ENCODE data around the gene TUBA8.
"Not testable (repeated sequence)": the region's sequence is repeated elsewhere in the genome, so short reads cannot be mapped to it uniquely, and the experiment has no call there.

The TUBA8 gene

DNA sequence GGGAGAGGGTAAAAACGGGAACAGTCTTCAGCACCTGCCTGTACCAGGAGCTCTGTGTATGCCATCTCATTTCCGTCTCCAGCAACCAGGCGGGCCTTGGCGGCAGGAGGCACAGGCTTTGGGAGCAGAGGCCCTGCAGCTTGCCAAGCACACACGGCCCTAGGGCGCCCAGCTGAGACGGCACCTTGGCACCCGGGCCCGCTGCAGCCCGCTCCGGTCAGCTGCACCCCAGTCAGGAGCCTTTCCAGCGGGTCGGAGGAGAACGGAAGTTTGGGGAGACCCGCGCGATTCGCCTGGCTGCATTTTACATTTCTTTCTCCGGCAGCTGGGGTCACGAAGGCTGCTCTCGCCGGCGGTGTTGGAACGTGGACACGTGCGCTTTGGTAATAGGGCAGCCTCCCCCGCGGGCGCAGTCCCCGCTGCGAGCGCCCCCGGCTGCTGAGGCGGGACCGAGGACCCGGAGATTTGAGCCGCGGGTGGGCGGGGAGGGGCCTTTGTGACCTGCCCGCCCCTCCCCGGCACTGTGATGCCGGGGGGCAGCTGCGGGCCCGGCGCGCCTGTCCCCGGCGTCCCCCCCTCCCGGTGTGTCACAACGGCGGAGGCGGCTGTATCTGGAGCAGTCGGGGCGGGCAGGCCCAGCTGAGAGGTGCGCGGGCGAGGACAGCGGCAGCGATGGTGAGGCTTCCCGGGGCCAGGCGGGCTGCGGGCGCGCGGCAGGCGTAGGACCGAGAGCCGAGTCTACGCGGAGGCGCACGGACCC is at the start of gene TUBA8:
TSS of gene TUBA8 (plus strand) at position 616 of the 760 bp plus-strand sequence. CDS start at position 673, 57 bp downstream.
- no peak for DNase-seq (ENCODE audit: low read depth)

DNA sequence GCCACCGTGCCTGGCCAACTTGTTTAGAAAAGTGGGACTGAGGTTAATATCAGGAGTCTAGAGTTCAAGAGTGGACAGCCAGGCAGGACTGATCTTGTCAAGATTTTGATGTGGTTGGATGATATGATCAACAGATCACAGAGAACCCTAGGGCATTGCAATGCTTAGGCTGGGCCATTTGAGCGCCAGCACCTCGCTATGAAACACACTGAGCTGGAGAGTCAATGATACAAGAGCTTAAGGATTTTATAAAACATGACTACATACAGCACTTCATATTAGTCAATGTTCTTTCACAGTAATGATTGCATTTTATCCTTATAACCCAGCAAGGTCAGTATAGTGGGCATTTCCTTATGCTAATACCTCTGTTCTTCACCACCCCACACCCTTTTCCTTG is 48.2 kb upstream of the TUBA8 start:
- DNase-seq (ENCODE audit: low read depth) = no peak

DNA sequence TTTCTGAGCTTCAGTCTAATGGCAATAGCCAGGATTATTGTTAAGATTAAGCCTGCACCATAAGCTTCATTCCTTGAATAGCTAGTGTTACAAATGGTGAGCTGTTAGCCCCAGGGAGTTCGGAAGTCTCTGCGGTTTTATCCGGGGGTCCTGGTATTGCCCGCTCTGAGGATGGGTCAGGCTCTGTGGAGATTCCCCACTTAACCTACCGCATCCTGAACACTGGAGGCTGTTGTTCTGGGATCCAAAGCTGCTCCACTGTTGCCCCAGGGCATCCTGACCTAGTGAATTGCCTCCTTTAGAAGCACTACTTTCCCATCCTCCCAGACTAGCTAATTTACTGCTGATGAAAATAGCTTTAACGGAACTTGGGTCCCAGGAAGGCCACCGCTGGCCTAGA is 47.3 kb upstream of the TUBA8 start:
- DNase-seq (ENCODE audit: low read depth) = no peak

DNA sequence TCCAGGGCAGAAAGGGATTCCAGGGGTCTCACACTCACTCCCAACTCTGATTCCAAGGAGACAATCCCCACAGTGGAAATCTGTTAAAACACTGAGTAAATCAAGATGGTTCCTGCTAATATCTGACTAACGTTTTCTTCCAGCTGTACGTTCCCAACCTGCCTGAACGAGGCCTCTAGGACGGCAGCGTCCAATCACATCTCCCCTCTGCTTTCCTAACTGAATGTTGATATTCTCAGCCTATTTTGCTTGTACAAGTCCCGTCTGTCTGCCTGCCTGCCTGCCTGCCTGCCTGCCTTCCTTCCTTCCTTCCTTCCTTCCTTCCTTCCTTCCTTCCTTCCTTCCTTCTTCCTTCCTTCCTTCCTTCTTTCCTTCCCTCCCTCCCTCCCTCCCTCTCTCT is 46.9 kb upstream of the TUBA8 start:
- DNase-seq (ENCODE audit: low read depth) = not testable (repeated sequence)

DNA sequence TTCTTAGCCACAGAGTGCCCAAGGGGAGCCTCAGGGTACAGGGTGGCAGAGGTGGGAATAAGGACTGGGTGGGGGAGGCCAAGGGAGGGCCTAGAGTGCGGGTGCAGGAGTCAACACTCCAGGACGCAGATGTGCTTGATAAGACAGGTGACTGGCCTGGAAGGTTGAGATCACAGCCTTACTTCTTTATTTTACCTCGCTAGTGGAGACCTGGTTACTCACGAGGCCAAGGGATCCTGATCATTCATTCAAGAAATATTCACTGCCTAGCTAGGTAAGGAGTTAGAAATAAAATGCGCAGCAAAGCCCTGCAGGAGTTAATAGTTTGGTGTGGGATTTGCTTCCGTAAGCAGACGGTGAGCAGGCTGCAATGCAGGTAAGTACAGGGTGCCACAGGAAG is 46.0 kb upstream of the TUBA8 start:
- DNase-seq (ENCODE audit: low read depth) = no peak

DNA sequence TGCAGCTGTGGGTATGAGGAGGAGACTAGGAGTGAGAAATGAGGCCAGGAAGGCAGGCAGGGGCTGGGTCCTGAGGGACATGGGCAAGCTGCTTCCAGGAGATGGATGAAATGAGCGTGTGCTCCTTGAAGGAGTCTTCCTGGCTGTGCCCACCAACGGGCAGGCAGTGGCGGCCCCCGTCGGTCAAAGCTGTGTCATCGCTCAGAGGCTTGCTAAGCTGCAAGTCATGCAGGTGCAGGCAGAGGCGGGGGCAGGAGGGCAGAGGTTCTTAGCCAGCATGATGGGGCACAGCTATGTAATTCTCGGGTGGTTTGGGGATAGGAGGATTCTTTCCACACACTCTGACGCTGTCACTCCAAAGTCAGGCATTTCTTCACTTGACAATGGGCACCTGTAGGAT is 45.4 kb upstream of the TUBA8 start:
- DNase-seq (ENCODE audit: low read depth) = no peak

DNA sequence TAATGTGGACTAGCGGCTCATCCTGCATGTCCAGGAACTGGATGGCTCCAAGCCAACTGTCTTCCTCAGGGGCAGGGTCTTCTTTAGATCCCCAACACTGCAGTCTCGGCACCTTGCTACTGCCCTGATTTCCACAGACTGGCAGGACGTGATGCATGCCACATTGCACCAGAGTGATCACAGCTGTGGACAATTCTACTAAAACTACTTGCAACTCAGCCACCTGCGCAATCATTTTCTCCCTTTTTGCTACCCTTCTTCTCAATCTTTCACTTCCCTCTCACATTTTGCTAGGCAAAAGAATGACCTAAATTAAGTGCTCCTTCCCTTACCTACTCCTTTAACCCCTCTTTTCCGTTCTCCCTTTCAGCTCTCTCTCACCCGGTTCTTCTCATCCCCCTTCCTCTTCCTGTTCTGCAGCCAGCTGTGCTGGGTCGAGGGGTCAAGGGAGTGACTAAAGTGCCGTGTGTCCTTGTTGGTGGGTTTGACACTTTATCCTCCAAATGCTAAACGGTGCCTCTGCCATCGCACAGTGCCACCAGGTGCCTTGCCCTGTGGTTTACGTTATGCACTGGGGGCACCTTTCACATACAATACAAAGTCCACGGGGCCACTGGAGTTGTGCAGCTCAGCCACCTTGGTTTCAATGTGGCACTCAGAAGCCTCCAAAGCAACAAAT is 44.3 kb upstream of the TUBA8 start:
- no peak for DNase-seq (ENCODE audit: low read depth)

DNA sequence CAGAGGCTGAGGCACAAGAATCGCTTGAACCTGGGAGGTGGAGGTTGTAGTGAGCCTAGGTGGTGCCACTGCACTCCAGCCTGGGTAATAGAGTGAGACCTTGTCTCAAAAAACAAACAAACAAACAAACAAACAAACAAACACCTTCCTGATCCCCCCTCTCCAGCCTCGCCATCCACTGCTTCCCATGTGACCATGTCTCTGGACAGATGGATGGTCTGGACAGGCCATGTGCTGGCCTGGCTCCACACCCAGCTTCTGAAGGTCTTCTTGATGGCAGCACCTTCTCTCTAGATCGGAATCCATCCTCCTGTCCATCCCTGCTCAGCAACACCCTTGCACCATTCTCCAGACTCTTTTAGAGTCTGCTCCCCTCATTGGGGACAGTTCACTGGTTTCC is 43.5 kb upstream of the TUBA8 start:
- no peak for DNase-seq (ENCODE audit: low read depth)

DNA sequence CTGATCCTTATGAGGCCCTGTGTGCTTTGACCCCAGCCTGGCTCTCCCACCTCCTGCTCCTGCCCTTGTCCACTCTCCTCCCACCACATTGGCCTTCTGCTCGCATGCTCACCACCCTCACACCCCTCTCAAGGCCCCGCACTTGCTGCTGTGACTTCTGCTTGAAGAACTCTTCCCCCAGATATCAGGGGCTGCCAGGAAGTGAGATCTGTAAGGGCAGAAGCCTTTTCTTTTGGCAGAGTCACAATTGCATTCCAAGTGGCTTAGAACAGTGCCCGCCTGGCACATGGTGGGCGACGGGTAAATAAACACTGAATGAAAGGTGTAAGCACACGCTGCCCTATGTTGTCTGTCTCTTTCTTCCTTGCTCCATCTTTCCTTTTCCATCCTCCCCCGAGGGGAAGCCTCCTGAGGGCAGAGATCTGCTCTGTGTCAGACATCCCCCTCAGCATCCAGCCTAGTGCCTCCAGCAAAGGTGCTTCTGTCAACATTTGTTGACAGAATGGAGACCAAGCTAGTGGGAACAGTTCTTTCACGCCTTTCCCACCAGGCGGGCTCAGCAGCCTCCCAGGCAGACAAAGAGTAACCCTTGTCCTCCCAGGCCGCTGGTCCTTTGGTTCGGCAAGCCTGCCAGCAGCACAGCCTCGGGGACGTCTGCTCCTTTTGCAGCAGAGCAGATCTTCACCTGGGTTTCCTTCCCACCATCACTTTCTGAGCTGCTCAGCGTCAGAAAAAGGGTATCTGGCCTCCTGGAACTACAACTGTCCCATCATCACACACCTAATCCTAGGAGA is 42.9 kb upstream of the TUBA8 start:
- DNase-seq (ENCODE audit: low read depth) = no peak

DNA sequence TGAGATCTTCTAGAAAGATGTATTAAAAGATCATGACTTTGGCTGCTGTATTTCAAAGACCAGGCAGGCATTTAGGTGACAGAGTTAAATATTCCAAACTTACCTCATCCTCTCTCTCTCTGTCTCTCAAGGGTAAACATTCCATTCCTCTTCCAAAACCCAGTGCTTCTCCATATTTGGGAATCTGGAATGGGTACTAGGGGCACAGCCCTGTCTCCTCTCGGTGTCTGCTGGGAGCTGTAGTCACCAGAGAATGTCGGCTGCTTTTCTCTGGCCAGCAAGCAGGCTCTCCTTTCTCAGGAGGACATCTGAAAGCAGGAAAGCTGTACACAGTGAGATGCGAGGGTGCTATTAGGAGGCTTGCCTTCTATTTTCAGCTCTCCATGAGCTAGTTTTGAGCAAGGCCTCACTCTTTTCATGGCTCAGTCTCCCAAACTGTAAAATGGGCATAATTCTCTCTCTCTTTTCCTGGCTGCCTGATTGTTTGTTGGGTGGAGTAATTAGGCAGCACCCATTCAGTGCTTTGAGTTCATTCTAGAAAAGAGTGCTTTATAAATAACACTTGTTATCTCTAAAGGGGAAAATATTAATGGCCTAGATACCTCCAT is 42.1 kb upstream of the TUBA8 start:
- DNase-seq (ENCODE audit: low read depth) = no peak

DNA sequence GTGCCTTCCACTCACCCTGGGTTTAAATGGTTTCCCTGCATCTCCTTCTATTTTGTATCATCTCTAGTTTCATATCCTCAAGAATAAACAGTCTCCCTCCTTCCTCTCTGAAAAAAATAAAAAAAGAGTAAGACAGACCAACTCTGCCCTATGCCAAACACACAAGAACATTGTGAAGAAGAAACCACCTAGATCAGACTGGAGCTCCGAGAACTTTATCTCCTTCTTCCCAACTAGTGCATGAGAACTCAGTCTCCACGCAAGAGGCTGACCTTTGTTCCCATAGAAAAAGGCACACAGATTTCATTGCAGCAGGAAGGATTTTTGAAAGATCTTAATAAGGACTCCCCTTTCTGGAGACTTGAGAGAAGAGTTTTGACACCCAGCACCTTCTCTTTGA is 41.6 kb upstream of the TUBA8 start:
- no peak for DNase-seq (ENCODE audit: low read depth)

DNA sequence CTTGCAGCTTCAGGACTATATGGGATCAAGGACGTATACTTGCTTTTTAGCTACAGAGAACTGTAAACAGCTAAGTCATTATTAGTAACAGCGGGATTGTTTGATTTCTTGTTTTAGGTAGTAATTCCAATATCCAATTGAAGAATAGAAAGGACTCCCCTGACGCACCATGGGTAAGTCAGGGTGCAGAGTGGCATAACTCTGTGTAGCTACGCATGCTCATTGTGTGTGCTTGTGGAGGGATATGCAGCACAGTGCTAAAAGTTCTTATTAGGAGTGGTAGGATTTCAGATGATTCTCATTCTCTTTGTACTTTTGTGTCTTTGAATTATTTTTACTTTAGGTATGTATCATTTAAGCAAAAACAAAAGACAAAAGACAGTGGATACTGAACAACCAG is 40.6 kb upstream of the TUBA8 start:
- no peak for DNase-seq (ENCODE audit: low read depth)

DNA sequence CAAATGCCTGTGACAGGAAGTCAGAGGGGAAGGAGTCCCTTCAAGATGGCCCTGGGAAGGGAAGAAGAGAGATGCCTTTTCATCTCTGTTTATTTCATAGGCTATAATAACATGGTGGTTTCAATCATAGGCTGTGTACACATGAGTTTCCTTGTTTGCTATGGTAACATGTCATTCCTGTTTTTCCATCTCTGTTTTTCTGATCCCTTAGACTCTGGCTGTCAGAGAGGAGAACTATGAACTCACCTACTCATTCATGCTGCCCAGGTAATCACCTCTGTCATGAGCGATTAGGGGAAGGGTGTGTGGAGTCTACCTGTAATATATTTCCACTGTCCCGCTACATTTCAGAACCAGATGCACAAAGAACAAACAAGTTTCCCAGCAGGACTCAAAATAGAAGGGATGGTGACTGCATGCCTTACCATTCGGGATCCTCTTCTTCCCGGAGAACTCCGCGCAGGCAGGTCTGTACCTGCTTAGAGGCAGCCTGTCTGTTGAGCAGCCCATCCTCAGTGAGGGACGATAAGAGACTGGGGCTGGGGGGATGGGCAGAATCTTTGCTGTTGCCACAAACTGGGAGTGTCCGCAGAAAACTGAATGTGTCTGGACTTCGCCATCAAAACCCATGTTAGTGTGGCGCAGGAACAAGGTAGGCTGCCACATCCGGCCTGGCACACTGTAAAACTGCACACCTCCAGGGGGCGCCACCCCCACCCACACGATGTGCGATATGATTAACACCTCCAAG is 39.9 kb upstream of the TUBA8 start:
- DNase-seq (ENCODE audit: low read depth) = no peak

DNA sequence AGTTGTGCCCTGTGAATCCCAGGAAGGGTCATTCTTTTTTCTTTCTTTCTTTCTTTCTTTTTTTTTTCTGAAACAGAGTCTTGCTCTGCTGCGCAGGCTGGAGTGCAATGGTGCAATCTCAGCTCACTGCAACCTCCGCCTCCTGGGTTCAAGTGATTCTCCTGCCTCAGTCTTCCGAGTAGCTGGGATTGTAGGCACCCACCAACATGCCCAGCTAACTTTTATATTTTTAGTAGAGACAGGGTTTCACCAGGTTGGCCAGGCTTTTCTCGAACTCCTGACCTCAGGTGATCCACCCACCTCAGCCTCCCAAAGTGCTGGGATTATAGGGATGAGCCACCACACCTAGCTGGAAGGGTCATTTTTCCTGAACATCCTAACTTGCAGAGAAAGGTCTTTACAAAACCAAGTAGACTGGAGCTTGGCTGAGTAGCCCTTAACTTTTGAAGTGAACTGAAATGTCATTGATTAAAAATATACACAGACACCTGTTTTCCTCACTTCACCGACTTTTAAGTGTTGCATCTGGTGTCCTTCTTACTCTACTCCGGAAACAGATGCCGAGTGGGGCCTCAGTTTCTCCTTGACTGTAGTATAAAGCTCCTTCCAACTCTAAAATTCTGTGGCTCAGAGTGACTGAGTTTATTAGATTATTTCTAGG is 39.2 kb upstream of the TUBA8 start:
- DNase-seq (ENCODE audit: low read depth) = not testable (repeated sequence)

DNA sequence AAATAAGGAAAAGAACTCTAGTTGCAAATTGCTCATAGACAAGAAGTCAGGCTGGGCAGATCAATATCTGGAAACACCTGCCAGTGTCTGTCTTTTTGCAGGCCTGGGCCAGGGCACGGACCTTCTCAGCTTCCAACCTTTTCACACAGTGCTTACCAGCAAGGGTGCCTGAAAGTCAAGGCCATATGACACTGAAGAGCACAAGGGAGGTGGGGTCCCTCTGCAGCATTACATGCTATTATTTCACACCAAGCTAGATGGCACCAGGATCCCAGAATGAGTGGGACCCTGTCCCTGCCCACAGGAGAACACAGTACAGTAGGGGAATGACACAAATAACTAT is 38.7 kb upstream of the TUBA8 start:
- DNase-seq (ENCODE audit: low read depth) = no peak

DNA sequence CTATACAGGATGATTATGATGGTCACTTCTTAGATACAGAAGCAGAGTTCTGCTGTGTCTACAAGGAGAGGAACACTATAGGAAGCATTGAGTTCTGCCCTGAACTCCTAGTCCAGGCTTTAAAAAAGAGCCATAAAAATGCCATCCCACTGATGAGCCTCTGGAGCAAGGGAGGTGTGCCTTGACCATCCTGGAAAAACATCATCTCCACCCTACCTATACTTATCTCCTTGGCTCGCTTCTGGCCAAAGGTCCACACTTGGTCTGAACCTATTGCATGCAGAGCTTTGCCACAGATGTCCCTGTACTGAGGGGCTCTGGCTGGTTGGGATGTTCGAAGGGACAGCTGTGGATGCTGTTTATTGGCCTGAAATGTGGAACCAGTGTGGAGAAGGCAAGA is 37.1 kb upstream of the TUBA8 start:
- no peak for DNase-seq (ENCODE audit: low read depth)

DNA sequence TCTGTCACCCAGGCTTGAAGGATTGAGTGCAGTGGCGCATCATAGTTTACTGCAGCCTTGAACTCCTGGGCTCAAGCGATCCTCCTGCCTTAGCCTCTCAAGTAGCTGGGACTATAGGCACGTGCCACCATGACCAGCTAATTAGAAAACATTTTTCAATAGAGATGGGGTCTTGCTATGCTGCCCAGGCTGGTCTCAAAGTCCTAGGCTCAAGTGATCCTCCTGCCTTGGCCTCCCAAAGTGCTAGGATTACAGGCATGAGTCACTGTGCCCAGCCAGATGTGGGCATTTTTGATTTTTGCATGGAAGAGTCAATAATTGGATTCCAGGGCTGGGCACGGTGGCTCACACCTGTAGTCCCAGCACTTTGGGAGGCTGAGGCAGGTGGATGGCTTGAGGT is 36.7 kb upstream of the TUBA8 start:
- DNase-seq (ENCODE audit: low read depth) = not testable (repeated sequence)

DNA sequence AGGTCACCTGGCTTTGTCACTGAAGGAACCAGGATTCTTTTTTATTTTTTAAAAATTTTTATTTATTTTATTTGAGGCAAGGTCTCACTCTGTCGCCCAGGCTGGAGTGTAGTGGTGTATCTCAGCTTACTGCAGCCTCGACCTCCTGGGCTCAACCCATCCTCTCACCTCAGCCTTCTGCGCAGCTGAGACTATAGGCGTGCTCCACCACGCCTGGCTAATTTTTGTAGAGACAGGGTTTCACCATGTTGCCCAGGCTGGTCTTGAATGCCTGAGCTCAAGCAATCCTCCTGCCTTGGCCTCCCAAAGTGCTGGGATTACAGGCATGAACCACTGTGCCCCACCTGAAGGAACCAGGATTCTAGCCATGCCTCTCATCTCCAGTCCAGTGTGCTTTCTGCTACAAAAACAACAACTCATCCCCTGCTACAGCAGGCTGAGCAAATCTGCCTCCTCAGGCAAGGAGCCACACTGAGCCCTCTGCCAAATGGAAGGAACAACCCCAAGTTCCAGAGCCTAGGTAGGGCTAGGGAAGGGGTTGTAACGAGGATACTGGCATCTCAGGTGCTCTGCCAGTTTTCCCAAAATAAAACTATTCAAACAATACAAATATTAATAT is 35.4 kb upstream of the TUBA8 start:
- DNase-seq (ENCODE audit: low read depth) = no peak

DNA sequence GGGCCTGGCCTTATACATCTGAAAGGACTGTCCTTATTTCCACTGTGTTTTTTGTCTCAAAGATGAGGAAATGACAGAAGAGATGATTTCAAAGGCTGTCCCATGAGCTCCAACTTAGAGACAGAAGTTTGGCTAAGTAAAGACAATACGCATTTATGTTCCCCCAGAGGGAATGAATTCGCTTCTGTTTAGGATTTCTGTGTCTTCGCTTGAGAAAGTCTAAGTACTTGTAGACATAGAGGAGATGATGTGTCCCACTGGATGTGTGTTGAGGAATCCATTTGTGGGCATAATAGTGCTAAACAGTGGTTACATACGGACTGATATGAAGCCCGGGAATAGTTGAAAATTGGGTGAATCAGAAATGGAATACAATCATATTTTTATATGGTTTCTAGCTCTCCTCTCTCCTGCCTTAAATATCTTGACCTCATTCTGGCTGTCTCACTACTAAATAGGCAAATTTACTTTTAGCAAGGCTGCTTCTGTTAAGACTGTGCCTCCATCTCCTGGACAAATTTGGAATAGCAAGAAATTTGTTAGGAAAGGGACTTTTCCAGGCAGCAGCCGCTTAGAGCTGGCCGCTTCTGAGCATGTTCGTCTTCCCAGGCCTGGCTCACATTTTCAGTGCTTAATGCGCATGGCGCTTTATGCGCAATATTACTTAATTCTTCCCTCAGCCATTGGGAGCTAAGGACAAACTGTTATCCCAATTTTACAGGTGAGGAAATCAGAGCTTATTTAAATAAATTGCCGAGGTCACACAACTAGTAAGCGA is 34.7 kb upstream of the TUBA8 start:
- DNase-seq (ENCODE audit: low read depth) = peak; percentile 80

DNA sequence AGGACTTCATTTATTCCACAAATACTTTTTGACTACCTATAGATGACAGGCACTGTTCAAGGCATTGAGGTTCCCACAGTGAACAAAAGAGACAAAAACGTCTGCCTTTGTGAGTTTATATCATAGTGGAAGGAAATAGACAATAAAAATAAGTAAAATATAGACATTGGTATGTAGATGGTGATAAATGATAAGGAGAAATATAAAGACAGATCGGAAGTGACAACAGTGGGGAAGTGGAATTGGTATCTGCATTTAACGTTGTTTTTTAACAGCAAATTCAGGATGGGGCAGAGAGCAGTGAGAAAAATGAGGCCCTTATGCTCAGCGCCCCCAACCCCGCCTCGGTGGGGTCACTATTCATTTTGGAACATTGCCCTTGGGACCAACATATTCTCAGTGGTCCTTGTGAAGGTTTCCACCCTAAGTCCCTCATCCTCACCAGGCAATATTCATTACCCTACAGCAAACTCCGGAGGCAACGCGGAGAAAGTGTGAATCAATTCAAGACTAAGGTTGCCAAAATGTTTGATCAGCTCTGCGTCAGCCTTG is 33.4 kb upstream of the TUBA8 start:
- no peak for DNase-seq (ENCODE audit: low read depth)

All from HS-5 (cell line).